Activated CD4-positive, alpha-beta T cell treated with anti-CD3 and anti-CD28 coated beads, Interleukin-2, Interleukin-6, amounts not matched to agents 100 ng/mL and 50 ng/mL, durations not matched to agents 16 hours and 8 hours (primary cell): ENCODE data around the gene LCOR.
A peak's percentile ranks its signal among the peaks of the same experiment; 100 is the strongest.

Source experiments
- DNase-seq: peaks from one replicate; pipeline ENCODE4 v3.0.0-alpha.2; 2020

LCOR gene

GRCh38 chr10:96947036-96947435 is 114.9 kb downstream of the LCOR start:
- DNase-seq = no peak

- no peak for DNase-seq
These were observed 117.1 kb downstream of the LCOR start for GRCh38 chr10:96949039-96949683.

GRCh38 chr10:96951954-96952353 is 119.9 kb downstream of the LCOR start:
- DNase-seq = no peak

- no peak for DNase-seq
These were observed 123.7 kb downstream of the LCOR start for GRCh38 chr10:96955794-96956193.

- no peak for DNase-seq
These were observed 126.0 kb downstream of the LCOR start for GRCh38 chr10:96958071-96958470.

- DNase-seq = no peak
These were observed 127.6 kb downstream of the LCOR start for GRCh38 chr10:96959733-96960132.

GRCh38 chr10:96960872-96961271 is 128.8 kb downstream of the LCOR start:
- DNase-seq = no peak

GRCh38 chr10:96964131-96964530 is 132.0 kb downstream of the LCOR start:
- DNase-seq = no peak

GRCh38 chr10:96967847-96968246 is 135.7 kb downstream of the LCOR start:
- no peak for DNase-seq

GRCh38 chr10:96968682-96969423 is 136.8 kb downstream of the LCOR start:
- DNase-seq = no peak

GRCh38 chr10:96971324-96971723 is 139.2 kb downstream of the LCOR start:
- DNase-seq = no peak

- no peak for DNase-seq
These were observed 140.2 kb downstream of the LCOR start for GRCh38 chr10:96972264-96972663.

- no peak for DNase-seq
These were observed 142.0 kb downstream of the LCOR start for GRCh38 chr10:96973809-96974747.

- DNase-seq = no peak
These were observed 143.0 kb downstream of the LCOR start for GRCh38 chr10:96975136-96975535.

GRCh38 chr10:96978621-96979154 is 146.6 kb downstream of the LCOR start:
- peak; percentile 72 for DNase-seq

GRCh38 chr10:96982149-96982930 is 150.2 kb downstream of the LCOR start:
- no peak for DNase-seq

GRCh38 chr10:96984541-96985131 is 152.5 kb downstream of the LCOR start:
- DNase-seq = no peak

- no peak for DNase-seq
These were observed 154.2 kb downstream of the LCOR start for GRCh38 chr10:96986200-96986856.

- no peak for DNase-seq
These were observed 155.2 kb downstream of the LCOR start for GRCh38 chr10:96987141-96987841.

GRCh38 chr10:96987842-96988175 is 155.7 kb downstream of the LCOR start:
- no peak for DNase-seq

- no peak for DNase-seq
These were observed 156.3 kb downstream of the LCOR start for GRCh38 chr10:96988426-96988825.
